ENCODE results near the gene SYT7.
A peak's percentile ranks its signal among the peaks of the same experiment; 100 is the strongest.

Gene SYT7

GRCh38 chr11:61609000-61609979 is 28.4 kb upstream of the SYT7 start:
- no peak for DNase-seq (ENCODE audit: low read depth)

- DNase-seq (ENCODE audit: low read depth): no peak
These were observed 27.2 kb upstream of the SYT7 start for GRCh38 chr11:61607920-61608599.

GRCh38 chr11:61607426-61607825 is 26.6 kb upstream of the SYT7 start:
- DNase-seq (ENCODE audit: low read depth): no peak

GRCh38 chr11:61603667-61604066 is 22.8 kb upstream of the SYT7 start:
- no peak for DNase-seq (ENCODE audit: low read depth)

- peak; percentile 92 for DNase-seq (ENCODE audit: low read depth)
These were observed 22.1 kb upstream of the SYT7 start for GRCh38 chr11:61602775-61603569.

GRCh38 chr11:61601512-61601911 is 20.6 kb upstream of the SYT7 start:
- DNase-seq (ENCODE audit: low read depth): no peak

GRCh38 chr11:61599968-61600710 is 19.3 kb upstream of the SYT7 start:
- DNase-seq (ENCODE audit: low read depth): no peak

- DNase-seq (ENCODE audit: low read depth): peak; percentile 27
These were observed 18.3 kb upstream of the SYT7 start for GRCh38 chr11:61598886-61599868.

GRCh38 chr11:61598374-61598773 is 17.5 kb upstream of the SYT7 start:
- no peak for DNase-seq (ENCODE audit: low read depth)

- no peak for DNase-seq (ENCODE audit: low read depth)
These were observed 16.1 kb upstream of the SYT7 start for GRCh38 chr11:61596990-61597389.

- no peak for DNase-seq (ENCODE audit: low read depth)
These were observed 15.7 kb upstream of the SYT7 start for GRCh38 chr11:61596542-61596941.

GRCh38 chr11:61594907-61595257 is 14.0 kb upstream of the SYT7 start:
- no peak for DNase-seq (ENCODE audit: low read depth)

- no peak for DNase-seq (ENCODE audit: low read depth)
These were observed 12.3 kb upstream of the SYT7 start for GRCh38 chr11:61593151-61593550.

GRCh38 chr11:61592176-61592575 is 11.3 kb upstream of the SYT7 start:
- no peak for DNase-seq (ENCODE audit: low read depth)

- DNase-seq (ENCODE audit: low read depth): no peak
These were observed 9.1 kb upstream of the SYT7 start for GRCh38 chr11:61589961-61590360.

- DNase-seq (ENCODE audit: low read depth): no peak
These were observed 7.9 kb upstream of the SYT7 start for GRCh38 chr11:61588728-61589191.

- DNase-seq (ENCODE audit: low read depth): no peak
These were observed 7.3 kb upstream of the SYT7 start for GRCh38 chr11:61587951-61588727.

- DNase-seq (ENCODE audit: low read depth): no peak
These were observed 6.7 kb upstream of the SYT7 start for GRCh38 chr11:61587541-61587941.

GRCh38 chr11:61586792-61587430 is 6.0 kb upstream of the SYT7 start:
- no peak for DNase-seq (ENCODE audit: low read depth)
